GM23248 (cell line): ENCODE measurements around the gene TNS3.

ENCODE experiments used
- EZH2 ChIP-seq: fragments of 200-600 bp; sonication (generic); IDR thresholded peaks from 2 replicates; pipeline ENCODE4 v1.6.1; 2018; ENCODE audit warnings: antibody characterized with exemption, mild to moderate bottlenecking; ENCODE audit not compliant: insufficient read depth, poor library complexity, severe bottlenecking
- EZH2phosphoT487 ChIP-seq: fragments of 200-600 bp; sonication (generic); IDR thresholded peaks from 2 replicates; pipeline ENCODE4 v1.6.1; 2018; ENCODE audit warnings: antibody characterized with exemption, moderate library complexity, mild to moderate bottlenecking, low read depth; ENCODE audit not compliant: insufficient read depth

DNA sequence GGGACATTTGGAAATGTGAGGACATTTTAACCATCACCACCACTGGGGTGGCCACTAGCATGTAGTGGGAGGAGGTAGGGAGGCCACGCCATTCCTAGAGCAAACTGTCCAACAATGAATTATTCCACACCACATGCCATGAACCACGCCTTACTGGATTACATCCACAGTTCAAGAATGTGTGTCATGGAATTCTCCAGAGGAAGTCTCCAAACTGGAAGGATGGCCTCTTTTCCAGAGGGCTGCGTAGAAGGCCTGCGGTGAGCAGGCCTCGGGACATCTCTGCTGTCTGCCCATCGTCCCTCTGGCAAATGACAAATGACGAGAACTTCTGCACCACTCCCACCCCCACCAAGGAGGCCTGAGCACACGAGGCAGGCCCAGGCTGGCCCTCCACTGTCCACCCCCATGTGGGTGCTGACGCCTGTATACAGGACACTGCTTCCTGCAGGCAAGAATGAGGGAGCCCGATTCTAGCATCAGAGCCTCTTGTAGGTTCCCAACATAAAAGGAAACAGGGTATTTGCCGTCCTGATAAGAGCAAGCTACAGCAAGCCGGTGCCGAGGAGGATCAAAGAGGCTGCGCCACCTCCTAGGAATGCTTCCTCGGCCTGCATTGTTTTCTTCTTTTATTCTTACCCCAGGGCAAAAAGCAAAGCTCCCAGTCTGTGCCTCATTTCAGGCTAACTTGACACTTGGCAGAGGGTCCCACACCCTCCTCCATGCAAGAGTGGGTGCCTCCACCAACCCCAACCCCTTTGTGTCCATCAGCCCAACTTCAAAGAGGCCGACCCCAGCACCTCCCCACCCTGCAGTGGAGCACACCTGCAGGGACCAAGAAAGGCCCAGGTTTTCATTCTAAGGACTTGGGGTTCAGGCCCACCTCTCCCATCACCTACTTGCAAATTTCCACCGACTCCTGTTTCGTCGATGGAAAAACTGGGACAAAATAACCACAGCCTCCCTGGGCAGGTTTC lies 23.9 kb downstream of the TNS3 start:
- no peak for TF ChIP-seq EZH2phosphoT487
- no peak for TF ChIP-seq EZH2
